Panc1 (cell line): ENCODE results near the gene CCT8.

Experiments
- POLR2AphosphoS5 ChIP-seq: IDR thresholded peaks from 2 replicates; pipeline ENCODE4 v1.6.1; 2012; ENCODE audit warnings: mild to moderate bottlenecking, low read depth, low read length, moderate library complexity
- SIN3A ChIP-seq: IDR thresholded peaks from 2 replicates; pipeline ENCODE4 v1.6.1; 2012; ENCODE audit warnings: low read depth, mild to moderate bottlenecking, low read length, moderate library complexity, borderline replicate concordance; ENCODE audit not compliant: insufficient read depth
- TCF7L2 ChIP-seq: IDR thresholded peaks from 2 replicates; pipeline ENCODE4 v1.6.1; 2011; ENCODE audit warnings: mild to moderate bottlenecking, low read depth, low read length, inconsistent platforms
- TF ChIP-seq, protein P1 (sequence below): fragments of 450-650 bp; IDR thresholded peaks from 2 replicates; pipeline ENCODE4 v1.5.1; 2017; ENCODE audit warnings: mild to moderate bottlenecking
- TF ChIP-seq, protein P2 (sequence below), 2 experiments: IDR thresholded peaks; 2 replicates each; pipeline ENCODE4 v1.6.1; 2011 to 2012; ENCODE audit warnings: low read depth in 2 of 2, control low read depth in 1 of 2, low read length in 1 of 2, mild to moderate bottlenecking in 1 of 2, moderate library complexity in 1 of 2; ENCODE audit not compliant: insufficient read depth in 1 of 2

DNA sequence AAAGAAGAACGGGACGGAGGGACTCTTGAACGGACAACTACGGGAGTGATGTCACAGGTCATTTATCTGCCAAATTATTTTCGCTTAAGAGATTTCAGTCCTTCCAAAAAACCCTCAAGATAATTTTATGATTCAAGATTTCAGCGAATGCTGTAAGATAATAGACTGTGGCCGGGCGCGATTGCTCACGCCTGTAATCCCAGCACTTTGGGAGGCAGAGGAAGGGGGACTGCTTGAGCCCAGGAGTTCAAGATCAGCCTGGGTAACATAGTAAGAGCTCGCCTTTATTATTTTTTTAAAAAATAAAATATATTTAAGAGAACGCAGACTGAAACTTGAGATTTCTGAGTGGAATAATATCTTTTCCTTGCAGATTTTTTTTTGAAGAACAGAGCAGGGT, 54.9 kb downstream of the CCT8 start:
- TF ChIP-seq, protein P1, sequence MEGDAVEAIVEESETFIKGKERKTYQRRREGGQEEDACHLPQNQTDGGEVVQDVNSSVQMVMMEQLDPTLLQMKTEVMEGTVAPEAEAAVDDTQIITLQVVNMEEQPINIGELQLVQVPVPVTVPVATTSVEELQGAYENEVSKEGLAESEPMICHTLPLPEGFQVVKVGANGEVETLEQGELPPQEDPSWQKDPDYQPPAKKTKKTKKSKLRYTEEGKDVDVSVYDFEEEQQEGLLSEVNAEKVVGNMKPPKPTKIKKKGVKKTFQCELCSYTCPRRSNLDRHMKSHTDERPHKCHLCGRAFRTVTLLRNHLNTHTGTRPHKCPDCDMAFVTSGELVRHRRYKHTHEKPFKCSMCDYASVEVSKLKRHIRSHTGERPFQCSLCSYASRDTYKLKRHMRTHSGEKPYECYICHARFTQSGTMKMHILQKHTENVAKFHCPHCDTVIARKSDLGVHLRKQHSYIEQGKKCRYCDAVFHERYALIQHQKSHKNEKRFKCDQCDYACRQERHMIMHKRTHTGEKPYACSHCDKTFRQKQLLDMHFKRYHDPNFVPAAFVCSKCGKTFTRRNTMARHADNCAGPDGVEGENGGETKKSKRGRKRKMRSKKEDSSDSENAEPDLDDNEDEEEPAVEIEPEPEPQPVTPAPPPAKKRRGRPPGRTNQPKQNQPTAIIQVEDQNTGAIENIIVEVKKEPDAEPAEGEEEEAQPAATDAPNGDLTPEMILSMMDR: no peak
- TF ChIP-seq, protein P2, sequence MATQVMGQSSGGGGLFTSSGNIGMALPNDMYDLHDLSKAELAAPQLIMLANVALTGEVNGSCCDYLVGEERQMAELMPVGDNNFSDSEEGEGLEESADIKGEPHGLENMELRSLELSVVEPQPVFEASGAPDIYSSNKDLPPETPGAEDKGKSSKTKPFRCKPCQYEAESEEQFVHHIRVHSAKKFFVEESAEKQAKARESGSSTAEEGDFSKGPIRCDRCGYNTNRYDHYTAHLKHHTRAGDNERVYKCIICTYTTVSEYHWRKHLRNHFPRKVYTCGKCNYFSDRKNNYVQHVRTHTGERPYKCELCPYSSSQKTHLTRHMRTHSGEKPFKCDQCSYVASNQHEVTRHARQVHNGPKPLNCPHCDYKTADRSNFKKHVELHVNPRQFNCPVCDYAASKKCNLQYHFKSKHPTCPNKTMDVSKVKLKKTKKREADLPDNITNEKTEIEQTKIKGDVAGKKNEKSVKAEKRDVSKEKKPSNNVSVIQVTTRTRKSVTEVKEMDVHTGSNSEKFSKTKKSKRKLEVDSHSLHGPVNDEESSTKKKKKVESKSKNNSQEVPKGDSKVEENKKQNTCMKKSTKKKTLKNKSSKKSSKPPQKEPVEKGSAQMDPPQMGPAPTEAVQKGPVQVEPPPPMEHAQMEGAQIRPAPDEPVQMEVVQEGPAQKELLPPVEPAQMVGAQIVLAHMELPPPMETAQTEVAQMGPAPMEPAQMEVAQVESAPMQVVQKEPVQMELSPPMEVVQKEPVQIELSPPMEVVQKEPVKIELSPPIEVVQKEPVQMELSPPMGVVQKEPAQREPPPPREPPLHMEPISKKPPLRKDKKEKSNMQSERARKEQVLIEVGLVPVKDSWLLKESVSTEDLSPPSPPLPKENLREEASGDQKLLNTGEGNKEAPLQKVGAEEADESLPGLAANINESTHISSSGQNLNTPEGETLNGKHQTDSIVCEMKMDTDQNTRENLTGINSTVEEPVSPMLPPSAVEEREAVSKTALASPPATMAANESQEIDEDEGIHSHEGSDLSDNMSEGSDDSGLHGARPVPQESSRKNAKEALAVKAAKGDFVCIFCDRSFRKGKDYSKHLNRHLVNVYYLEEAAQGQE (IDR thresholded peaks at IDR 0.05; ENCODE audit: insufficient read depth in 1 of 2, low read depth in 2 of 2, low read length in 1 of 2): no peak
- TF ChIP-seq POLR2AphosphoS5 (no peak), SIN3A (no peak), TCF7L2 (no peak)
